Measurements from ENCODE around the gene CLNK. TPM values are rescaled to one million over a fixed set of nuclear protein-coding genes. Genes with fewer than 3 reads are reported as not detected.

CLNK gene
- total and polyA plus RNA-seq, 2 donors (not counting 1 experiment from before 2014, with no cell fraction given), result 0.57 to 0.75 TPM

- Mint-ChIP-seq H3K4me3 (no peak overlapping the region), H3K9me3 (ENCODE audit: insufficient read depth) (no peaks in the 10 kb centered on the region), H3K27me3 (no peaks in the 10 kb centered on the region), H3K27ac (peak overlapping the region; percentile 65), H3K4me1 (peaks cover 27% of the 10 kb centered on the region)
- DNase-seq (peak; percentile 56), ATAC-seq (ENCODE audit: low read depth) (peak; percentile 86)
- peaks cover 0 to 1% (median 0%) of the 10 kb centered on the region in 3 donors for H3K9me3 ChIP-seq (ENCODE audit: control extremely low read depth in 1 of 3, control insufficient read depth in 2 of 3, insufficient read depth in 1 of 3, low read length in 2 of 3)
- ChIA-PET CTCF (no interaction called here), POLR2A (no interaction called here)
- H3K4me1 ChIP-seq (ENCODE audit: control insufficient read depth in 2 of 2, insufficient read depth in 2 of 2, low read length in 2 of 2), result peaks cover 22 to 27% of the 10 kb centered on the region in 2 donors
- no peaks in the 10 kb centered on the region for H4K20me1 ChIP-seq (ENCODE audit: control insufficient read depth, insufficient read depth, low read length, poor library complexity, severe bottlenecking)
- H2AFZ ChIP-seq (ENCODE audit: insufficient read depth, low read depth, low read length, poor library complexity, severe bottlenecking), result peak overlapping the region; percentile 29
- peak overlapping the region; percentile 26 for H3K4me2 ChIP-seq (replicated peaks; ENCODE audit: low read depth, low read length, poor library complexity, severe bottlenecking)
- WGBS (ENCODE audit: insufficient coverage), result no CpG with 5 or more reads among the region's 1 CpG
- intact Hi-C loops (cut with micrococcal nuclease), result loop anchor here (10.0 kb wide), 1 partner anchor 763 kb away; no protein-coding TSS in a partner anchor
- peaks cover 0 to 1% of the 10 kb centered on the region in 2 experiments for H3K36me3 ChIP-seq (replicated peaks in 1 of 2; ENCODE audit: control extremely low read depth in 1 of 2, control insufficient read depth in 1 of 2, extremely low read depth in 1 of 2, insufficient read depth in 2 of 2, low read length in 1 of 2)
- no peaks in the 10 kb centered on the region for H3K27me3 ChIP-seq (replicated peaks in 1 of 4; ENCODE audit: control extremely low read depth in 1 of 4, control insufficient read depth in 3 of 4, insufficient read depth in 4 of 4, low read length in 3 of 4)
- no peak for TF ChIP-seq EZH2 (IDR thresholded peaks at IDR 0.05; ENCODE audit: borderline replicate concordance, insufficient read depth, low read depth, low read length, poor library complexity, severe bottlenecking)
- TF ChIP-seq CTCF (IDR thresholded peaks at IDR 0.05), result no peak
- no peaks in the 10 kb centered on the region for H3K79me2 ChIP-seq (ENCODE audit: control insufficient read depth, insufficient read depth, low read length)
- no peak overlapping the region for H3K9ac ChIP-seq (ENCODE audit: low read length)
- H3K4me3 ChIP-seq (ENCODE audit: control extremely low read depth in 1 of 5, extremely low read depth in 1 of 5, insufficient read depth in 1 of 5, low read depth in 2 of 5, low read length in 4 of 5), result no peak overlapping the region
- peak overlapping the region; percentile 37 to 62 for H3K27ac ChIP-seq (ENCODE audit: low read length in 2 of 2)
These were observed 13.2 kb downstream of the CLNK start for GRCh38 chr4:10671366-10671765.

GRCh38 chr4:10670321-10670720, 14.2 kb downstream of the CLNK start:
- Histone ChIP-seq H4K20me1 (ENCODE audit: control insufficient read depth, insufficient read depth, low read length, poor library complexity, severe bottlenecking) (no peaks in the 10 kb centered on the region), H2AFZ (ENCODE audit: insufficient read depth, low read depth, low read length, poor library complexity, severe bottlenecking) (no peak overlapping the region), H3K27ac (ENCODE audit: low read length in 2 of 2) (no peak overlapping the region), H3K4me2 (replicated peaks; ENCODE audit: low read depth, low read length, poor library complexity, severe bottlenecking) (no peak overlapping the region), H3K9me3 (ENCODE audit: control extremely low read depth in 1 of 3, control insufficient read depth in 2 of 3, insufficient read depth in 1 of 3, low read length in 2 of 3) (peaks cover 0 to 1% (median 0%) of the 10 kb centered on the region in 3 donors), H3K9ac (ENCODE audit: low read length) (no peak overlapping the region), H3K4me1 (ENCODE audit: control insufficient read depth in 2 of 2, insufficient read depth in 2 of 2, low read length in 2 of 2) (peaks cover 22 to 27% of the 10 kb centered on the region in 2 donors), H3K79me2 (ENCODE audit: control insufficient read depth, insufficient read depth, low read length) (no peaks in the 10 kb centered on the region), H3K36me3 (replicated peaks in 1 of 2; ENCODE audit: control extremely low read depth in 1 of 2, control insufficient read depth in 1 of 2, extremely low read depth in 1 of 2, insufficient read depth in 2 of 2, low read length in 1 of 2) (peaks cover 0 to 1% of the 10 kb centered on the region in 2 experiments), H3K4me3 (ENCODE audit: control extremely low read depth in 1 of 5, extremely low read depth in 1 of 5, insufficient read depth in 1 of 5, low read depth in 2 of 5, low read length in 4 of 5) (no peak overlapping the region), H3K27me3 (replicated peaks in 1 of 4; ENCODE audit: control extremely low read depth in 1 of 4, control insufficient read depth in 3 of 4, insufficient read depth in 4 of 4, low read length in 3 of 4) (no peaks in the 10 kb centered on the region)
- TF ChIP-seq CTCF (IDR thresholded peaks at IDR 0.05) (no peak), EZH2 (IDR thresholded peaks at IDR 0.05; ENCODE audit: borderline replicate concordance, insufficient read depth, low read depth, low read length, poor library complexity, severe bottlenecking) (no peak)
- DNase-seq (no peak), ATAC-seq (ENCODE audit: low read depth) (no peak)
- WGBS (ENCODE audit: insufficient coverage), result 100% methylated on average over 2 of the region's 3 CpGs
- ChIA-PET CTCF (no interaction called here), POLR2A (no interaction called here)
- Mint-ChIP-seq H3K4me3 (no peak overlapping the region), H3K27ac (no peak overlapping the region), H3K9me3 (ENCODE audit: insufficient read depth) (no peaks in the 10 kb centered on the region), H3K27me3 (no peaks in the 10 kb centered on the region), H3K4me1 (peaks cover 26% of the 10 kb centered on the region)
- intact Hi-C loops (cut with micrococcal nuclease), result loop anchor here (10.0 kb wide), 1 partner anchor 764 kb away; no protein-coding TSS in a partner anchor

Data from B cell (primary cell).